HG02943 (cell line): ENCODE data around the gene MDFI.

Source experiments
- ATAC-seq: cut with Tn5 transposase; IDR thresholded peaks from one replicate; pipeline ENCODE4 v1.9.1; 2021; ENCODE audit warnings: mild to moderate bottlenecking, low read depth, moderate library complexity; ENCODE audit not compliant: unreplicated experiment

The MDFI gene

GRCh38 chr6:41638002-41638934 lies at the start of gene MDFI:
TSS of gene MDFI (plus strand) at chr6:41638468. CDS start at chr6:41638750, 282 bp downstream.
- no peak for ATAC-seq

GRCh38 chr6:41589223-41589622 lies 49.0 kb upstream of the MDFI start:
- ATAC-seq = no peak

GRCh38 chr6:41589636-41590622 lies 48.3 kb upstream of the MDFI start:
- no peak for ATAC-seq

GRCh38 chr6:41591122-41591521 lies 47.1 kb upstream of the MDFI start:
- no peak for ATAC-seq

- ATAC-seq = no peak
Observed at GRCh38 chr6:41591859-41592502, 46.3 kb upstream of the MDFI start.

- no peak for ATAC-seq
Observed at GRCh38 chr6:41593406-41593805, 44.9 kb upstream of the MDFI start.

GRCh38 chr6:41593839-41594238 lies 44.4 kb upstream of the MDFI start:
- no peak for ATAC-seq

- ATAC-seq = no peak
Observed at GRCh38 chr6:41594326-41594725, 43.9 kb upstream of the MDFI start.

- ATAC-seq = no peak
Observed at GRCh38 chr6:41594766-41595165, 43.5 kb upstream of the MDFI start.

GRCh38 chr6:41595166-41595565 lies 43.1 kb upstream of the MDFI start:
- no peak for ATAC-seq

- no peak for ATAC-seq
Observed at GRCh38 chr6:41596096-41596685, 42.1 kb upstream of the MDFI start.

- no peak for ATAC-seq
Observed at GRCh38 chr6:41596807-41597206, 41.5 kb upstream of the MDFI start.

- ATAC-seq = no peak
Observed at GRCh38 chr6:41597246-41598000, 40.8 kb upstream of the MDFI start.

- ATAC-seq = no peak
Observed at GRCh38 chr6:41598670-41599014, 39.6 kb upstream of the MDFI start.

GRCh38 chr6:41599015-41599851 lies 39.0 kb upstream of the MDFI start:
- ATAC-seq = no peak

GRCh38 chr6:41599852-41600445 lies 38.3 kb upstream of the MDFI start:
- no peak for ATAC-seq

GRCh38 chr6:41600499-41601247 lies 37.6 kb upstream of the MDFI start:
- ATAC-seq = no peak

- ATAC-seq = no peak
Observed at GRCh38 chr6:41601248-41601549, 37.1 kb upstream of the MDFI start.
